Loucy (cell line): ENCODE results near the gene GPR137B.
"Not testable (repeated sequence)": the region's sequence is repeated elsewhere in the genome, so short reads cannot be mapped to it uniquely, and the experiment has no call there.

Source experiments
- H2AFZ ChIP-seq: fragments of 200-600 bp; sonication (generic); 2 replicates; pipeline ENCODE4 v1.6.0; 2016; ENCODE audit warnings: antibody characterized with exemption, mild to moderate bottlenecking, low read length, moderate library complexity
- H3F3A ChIP-seq: fragments of 200-600 bp; 2 replicates; pipeline ENCODE4 v1.6.0; 2016; ENCODE audit warnings: antibody characterized with exemption, low read depth, mild to moderate bottlenecking
- H3K27me3 ChIP-seq: fragments of 200-600 bp; sonication (generic); 2 replicates; pipeline ENCODE4 v1.6.1; 2014; ENCODE audit warnings: low read length, mild to moderate bottlenecking; ENCODE audit not compliant: insufficient read depth, poor library complexity, severe bottlenecking
- H3K36me3 ChIP-seq: fragments of 200-600 bp; sonication (generic); 2 replicates; pipeline ENCODE4 v1.6.1; 2016; ENCODE audit warnings: low read length; ENCODE audit not compliant: insufficient read depth
- H3K4me1 ChIP-seq: fragments of 200-600 bp; sonication (generic); 2 replicates; pipeline ENCODE4 v1.5.1; 2014; ENCODE audit warnings: low read length, mild to moderate bottlenecking; ENCODE audit not compliant: insufficient read depth, poor library complexity, severe bottlenecking
- H3K4me2 ChIP-seq: fragments of 200-600 bp; sonication (generic); 2 replicates; pipeline ENCODE4 v1.6.0; 2014; ENCODE audit warnings: antibody characterized with exemption, low read length, low read depth, mild to moderate bottlenecking; ENCODE audit not compliant: poor library complexity, severe bottlenecking
- H3K4me3 ChIP-seq: fragments of 200-600 bp; sonication (generic); 2 replicates; pipeline ENCODE4 v1.5.1; 2014; ENCODE audit warnings: low read length, mild to moderate bottlenecking, mixed read lengths; ENCODE audit not compliant: poor library complexity, severe bottlenecking
- H3K79me2 ChIP-seq: fragments of 200-600 bp; sonication (generic); 2 replicates; pipeline ENCODE4 v1.6.1; 2014; ENCODE audit warnings: low read length; ENCODE audit not compliant: insufficient read depth
- H3K9ac ChIP-seq: fragments of 200-600 bp; sonication (generic); 2 replicates; pipeline ENCODE4 v1.6.0; 2014; ENCODE audit warnings: mild to moderate bottlenecking, low read depth, low read length, moderate library complexity; ENCODE audit not compliant: poor library complexity, severe bottlenecking
- H3K9me2 ChIP-seq: fragments of 200-600 bp; sonication (generic); replicated peaks from 2 replicates; pipeline ENCODE4 v1.6.1; 2016; ENCODE audit warnings: low read depth, low read length, mixed read lengths
- H3K9me3 ChIP-seq: fragments of 200-600 bp; sonication (generic); 2 replicates; pipeline ENCODE4 v1.6.1; 2014; ENCODE audit warnings: mild to moderate bottlenecking, antibody characterized with exemption, low read length, low read depth; ENCODE audit not compliant: insufficient read depth
- H4K20me1 ChIP-seq: fragments of 200-600 bp; sonication (generic); 2 replicates; pipeline ENCODE4 v1.6.0; 2014; ENCODE audit warnings: antibody characterized with exemption, low read length, mild to moderate bottlenecking; ENCODE audit not compliant: insufficient read depth, poor library complexity, severe bottlenecking
- EZH2phosphoT487 ChIP-seq: fragments of 200-600 bp; IDR thresholded peaks from 2 replicates; pipeline ENCODE4 v1.6.1; 2018; ENCODE audit warnings: antibody characterized with exemption, mild to moderate bottlenecking, moderate library complexity, borderline replicate concordance
- TF ChIP-seq, protein P1 (sequence below): fragments of 200-600 bp; sonication (generic); conservative IDR thresholded peaks from 2 replicates; pipeline ENCODE4 v1.5.1; 2014; ENCODE audit warnings: mild to moderate bottlenecking, antibody characterized with exemption, low read length

GPR137B gene

DNA sequence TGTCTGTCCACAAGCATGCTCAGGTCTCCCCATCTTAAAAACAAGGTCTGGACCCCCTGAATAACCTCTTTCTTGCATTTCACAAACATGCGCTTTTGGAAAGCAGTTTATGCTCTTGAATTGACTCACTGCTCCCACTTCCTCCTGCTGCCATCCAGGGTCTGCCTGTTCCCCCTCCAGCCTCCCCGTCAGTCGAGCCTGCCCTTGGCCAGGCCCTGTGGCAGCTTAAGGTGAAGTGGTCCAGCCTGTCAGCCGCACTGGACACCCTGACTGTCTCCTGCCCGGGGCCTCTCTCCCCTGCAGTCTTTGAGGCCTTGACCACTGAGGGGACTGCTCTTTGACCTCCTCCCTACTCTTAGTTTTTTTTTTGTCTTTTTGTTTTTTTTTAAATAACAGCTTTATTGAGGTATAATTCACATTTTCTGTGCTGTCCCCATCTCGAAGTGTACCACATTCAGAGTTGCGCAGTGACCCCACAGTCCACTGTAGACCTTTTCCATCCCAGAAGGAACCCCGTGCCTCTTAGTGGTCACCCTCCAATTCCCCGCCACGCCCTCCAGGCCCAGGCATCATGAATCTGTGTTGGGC is 18.3 kb downstream of the GPR137B start:
- H3K4me3 ChIP-seq, result no peak overlapping the region
- H3K4me2 ChIP-seq, result no peak overlapping the region
- TF ChIP-seq, protein P1, sequence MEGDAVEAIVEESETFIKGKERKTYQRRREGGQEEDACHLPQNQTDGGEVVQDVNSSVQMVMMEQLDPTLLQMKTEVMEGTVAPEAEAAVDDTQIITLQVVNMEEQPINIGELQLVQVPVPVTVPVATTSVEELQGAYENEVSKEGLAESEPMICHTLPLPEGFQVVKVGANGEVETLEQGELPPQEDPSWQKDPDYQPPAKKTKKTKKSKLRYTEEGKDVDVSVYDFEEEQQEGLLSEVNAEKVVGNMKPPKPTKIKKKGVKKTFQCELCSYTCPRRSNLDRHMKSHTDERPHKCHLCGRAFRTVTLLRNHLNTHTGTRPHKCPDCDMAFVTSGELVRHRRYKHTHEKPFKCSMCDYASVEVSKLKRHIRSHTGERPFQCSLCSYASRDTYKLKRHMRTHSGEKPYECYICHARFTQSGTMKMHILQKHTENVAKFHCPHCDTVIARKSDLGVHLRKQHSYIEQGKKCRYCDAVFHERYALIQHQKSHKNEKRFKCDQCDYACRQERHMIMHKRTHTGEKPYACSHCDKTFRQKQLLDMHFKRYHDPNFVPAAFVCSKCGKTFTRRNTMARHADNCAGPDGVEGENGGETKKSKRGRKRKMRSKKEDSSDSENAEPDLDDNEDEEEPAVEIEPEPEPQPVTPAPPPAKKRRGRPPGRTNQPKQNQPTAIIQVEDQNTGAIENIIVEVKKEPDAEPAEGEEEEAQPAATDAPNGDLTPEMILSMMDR, result no peak
- no peak for TF ChIP-seq EZH2phosphoT487

DNA sequence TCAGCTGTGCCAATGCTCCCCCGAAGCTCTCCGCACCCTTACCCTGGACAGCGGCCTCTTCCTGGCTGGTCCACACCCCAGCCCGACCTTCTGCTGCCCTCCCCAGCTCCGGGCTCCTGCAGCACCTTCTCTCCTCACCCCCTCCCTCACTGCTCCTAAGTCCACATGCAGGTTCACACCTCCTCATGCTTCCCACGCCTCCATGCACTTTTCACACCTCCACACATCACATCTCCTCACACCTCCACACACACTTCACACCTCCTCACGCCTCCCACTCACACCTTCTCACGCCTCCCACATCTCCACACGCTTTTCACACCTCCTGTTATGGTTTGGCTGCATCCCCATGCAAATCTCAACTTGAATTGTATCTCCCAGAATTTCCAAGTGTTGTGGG is 18.9 kb downstream of the GPR137B start:
- no peak overlapping the region for H3K4me3 ChIP-seq
- H4K20me1 ChIP-seq, result no peaks in the 10 kb centered on the region
- H3K9ac ChIP-seq, result no peak overlapping the region
- H3K27me3 ChIP-seq, result no peaks in the 10 kb centered on the region
- TF ChIP-seq, protein P1, result no peak
- no peak for TF ChIP-seq EZH2phosphoT487
- H3K36me3 ChIP-seq, result no peaks in the 10 kb centered on the region
- peaks cover 3% of the 10 kb centered on the region; the same call in 1 of the 2 replicates for H3K9me3 ChIP-seq
- no peak overlapping the region for H3K4me2 ChIP-seq
- no peaks in the 10 kb centered on the region for H3F3A ChIP-seq
- no peak overlapping the region for H2AFZ ChIP-seq
- no peaks in the 10 kb centered on the region for H3K9me2 ChIP-seq
- H3K79me2 ChIP-seq, result no peaks in the 10 kb centered on the region
- H3K4me1 ChIP-seq, result no peaks in the 10 kb centered on the region

More for the DNA sequence above, 18.3 kb downstream of the GPR137B start:
- peaks cover 3% of the 10 kb centered on the region; the same call in 1 of the 2 replicates for H3K9me3 ChIP-seq
- H3F3A ChIP-seq, result no peaks in the 10 kb centered on the region
- H3K9me2 ChIP-seq, result no peaks in the 10 kb centered on the region
- no peaks in the 10 kb centered on the region for H3K4me1 ChIP-seq
- H2AFZ ChIP-seq, result no peak overlapping the region
- H3K9ac ChIP-seq, result no peak overlapping the region
- no peaks in the 10 kb centered on the region for H3K79me2 ChIP-seq
- no peaks in the 10 kb centered on the region for H4K20me1 ChIP-seq
- no peaks in the 10 kb centered on the region for H3K27me3 ChIP-seq
- no peaks in the 10 kb centered on the region for H3K36me3 ChIP-seq

DNA sequence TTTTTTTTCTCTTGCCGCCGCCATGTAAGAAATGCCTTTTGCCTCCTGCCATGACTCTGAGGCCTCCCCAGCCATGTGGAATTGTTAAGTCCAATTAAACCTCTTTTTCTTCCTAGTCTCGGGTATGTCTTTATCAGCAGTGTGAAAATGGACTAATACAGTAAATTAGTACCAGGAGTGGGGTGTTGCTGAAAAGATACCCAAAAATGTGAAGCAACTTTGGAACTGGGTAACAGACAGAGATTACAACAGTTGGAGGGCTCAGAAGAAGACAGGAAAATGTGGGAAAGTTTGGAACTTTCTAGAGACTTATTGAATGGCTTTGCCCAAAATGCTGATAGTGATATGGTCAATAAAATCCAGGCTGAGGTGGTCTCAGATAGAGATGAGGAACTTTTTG is 19.4 kb downstream of the GPR137B start:
- not testable (repeated sequence) for H3F3A ChIP-seq, H3K36me3 ChIP-seq, H4K20me1 ChIP-seq, H3K4me1 ChIP-seq, H3K79me2 ChIP-seq, H3K27me3 ChIP-seq, H3K4me2 ChIP-seq, H3K9me3 ChIP-seq, H3K9me2 ChIP-seq, H3K9ac ChIP-seq, H2AFZ ChIP-seq, H3K4me3 ChIP-seq

DNA sequence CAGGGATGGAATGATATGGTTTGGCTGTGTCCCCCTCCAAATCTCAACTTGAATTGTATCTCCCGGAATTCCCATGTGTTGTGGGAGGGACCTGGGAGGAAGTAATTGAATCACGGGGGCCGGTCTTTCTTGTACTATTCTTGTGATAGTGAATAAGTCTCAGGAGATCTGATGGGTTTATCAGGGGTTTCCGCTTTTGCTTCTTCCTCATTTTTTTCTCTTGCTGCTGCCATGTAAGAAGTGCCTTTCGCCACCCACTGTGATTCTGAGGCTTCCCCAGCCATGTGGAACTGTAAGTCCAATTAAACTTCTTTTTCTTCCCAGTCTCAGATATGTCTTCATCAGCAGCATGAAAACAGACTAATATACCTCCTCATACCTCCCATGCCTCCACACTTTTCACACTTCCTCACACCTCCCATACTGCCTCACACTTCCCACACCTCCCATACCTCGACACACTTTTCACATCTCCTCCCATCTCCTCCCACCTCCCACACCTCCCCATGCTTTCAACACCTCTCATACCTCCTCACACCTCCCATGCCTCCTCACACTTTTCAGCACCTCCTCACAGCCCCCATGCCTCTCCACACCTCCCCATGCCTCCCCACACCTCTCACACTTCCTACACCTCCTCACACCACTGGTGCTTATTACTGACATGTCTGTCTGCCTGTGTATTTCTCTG is 21.3 kb downstream of the GPR137B start:
- H3K4me2 ChIP-seq, result no peak overlapping the region
- H3K27me3 ChIP-seq, result no peaks in the 10 kb centered on the region
- no peaks in the 10 kb centered on the region for H3K9me2 ChIP-seq
- no peak overlapping the region for H2AFZ ChIP-seq
- H3K9ac ChIP-seq, result no peak overlapping the region
- H3K36me3 ChIP-seq, result no peaks in the 10 kb centered on the region
- no peaks in the 10 kb centered on the region for H3F3A ChIP-seq
- H4K20me1 ChIP-seq, result no peaks in the 10 kb centered on the region
- no peaks in the 10 kb centered on the region for H3K4me1 ChIP-seq
- H3K79me2 ChIP-seq, result no peaks in the 10 kb centered on the region
- H3K4me3 ChIP-seq, result no peak overlapping the region
- no peak for TF ChIP-seq EZH2phosphoT487
- TF ChIP-seq, protein P1, result no peak
- peaks cover 3% of the 10 kb centered on the region; the same call in 1 of the 2 replicates for H3K9me3 ChIP-seq
